ENCODE data around the gene TRAFD1. TPM values are rescaled to one million over a fixed set of nuclear protein-coding genes. Genes with fewer than 3 reads are reported as not detected.

TRAFD1 gene
- total RNA-seq, 1 experiment from 2014 or later = 25.5 TPM

DNA sequence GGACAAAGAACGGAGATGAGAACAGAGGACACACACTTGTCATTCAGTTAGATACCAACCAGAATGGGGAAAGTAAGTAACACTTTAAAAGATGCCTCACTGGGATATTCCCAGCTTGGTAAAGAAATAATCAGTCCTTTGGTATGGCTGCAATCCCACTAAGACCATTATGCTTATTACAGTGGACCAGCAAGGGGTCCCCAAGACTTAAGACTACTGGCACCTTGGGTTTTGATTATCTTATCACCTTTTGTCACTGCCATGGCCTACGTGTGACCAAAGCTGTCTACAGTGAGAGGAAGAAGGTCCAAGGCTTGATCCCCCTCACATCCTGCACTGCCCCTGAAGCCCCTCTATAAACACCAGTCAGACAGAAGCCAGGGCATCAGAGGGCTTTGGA lies 65.8 kb downstream of the TRAFD1 start:
- Histone ChIP-seq H3K4me2 (ENCODE audit: low read length) (no peak overlapping the region), H3K4me3 (replicated peaks in 1 of 2; ENCODE audit: low read depth in 1 of 2, low read length in 2 of 2) (no peak overlapping the region), H3K79me2 (ENCODE audit: insufficient read depth, low read length) (no peaks in the 10 kb centered on the region), H3K4me1 (ENCODE audit: control insufficient read depth in 1 of 2, insufficient read depth in 2 of 2, low read length in 2 of 2) (peaks cover 2 to 6% of the 10 kb centered on the region in 2 experiments; a peak in 2 of 4 replicates), H2AFZ (ENCODE audit: low read depth, low read length, poor library complexity, severe bottlenecking) (no peak overlapping the region), H3K9me2 (ENCODE audit: insufficient read depth) (no peaks in the 10 kb centered on the region), H4K20me1 (ENCODE audit: insufficient read depth) (no peaks in the 10 kb centered on the region), H3K9ac (ENCODE audit: low read length) (no peak overlapping the region), H3K9me3 (ENCODE audit: control insufficient read depth in 1 of 2, insufficient read depth in 1 of 2, low read depth in 1 of 2, low read length in 2 of 2) (no peaks in the 10 kb centered on the region), H3K36me3 (ENCODE audit: control insufficient read depth in 1 of 2, insufficient read depth in 2 of 2, low read length in 2 of 2) (peaks cover 0 to 3% of the 10 kb centered on the region in 2 experiments; a peak in 2 of 4 replicates), H3K27ac (ENCODE audit: low read depth, low read length) (no peak overlapping the region), H3K27me3 (ENCODE audit: insufficient read depth, low read length) (no peaks in the 10 kb centered on the region)
- BruUV-seq (replicated peaks) = no TSS peak
- CTCF ChIA-PET = interaction anchor here (2.0 kb wide), 1 partner anchor 196 kb away, joined by 7 read pairs; no protein-coding TSS in a partner anchor
- intact Hi-C loops (cut with micrococcal nuclease) = loop anchor here (10.0 kb wide), 1 partner anchor 366 kb away; no protein-coding TSS in a partner anchor
- TF ChIP-seq FOSL1 (IDR thresholded peaks at IDR 0.05; ENCODE audit: low read depth) = no peak
- TF ChIP-seq YY1 (IDR thresholded peaks at IDR 0.05; ENCODE audit: extremely low read depth, insufficient replicate concordance, low read depth, low read length) = no peak
- TF ChIP-seq JUND (IDR thresholded peaks at IDR 0.05) = no peak
- no peak for TF ChIP-seq ZNF274 (IDR thresholded peaks at IDR 0.05; ENCODE audit: low read depth, low read length)
- TF ChIP-seq ELF1 (IDR thresholded peaks at IDR 0.05; ENCODE audit: borderline replicate concordance, low read depth) = no peak
- no peak for TF ChIP-seq SIN3A (IDR thresholded peaks at IDR 0.05; ENCODE audit: low read depth)
- TF ChIP-seq, protein P1, sequence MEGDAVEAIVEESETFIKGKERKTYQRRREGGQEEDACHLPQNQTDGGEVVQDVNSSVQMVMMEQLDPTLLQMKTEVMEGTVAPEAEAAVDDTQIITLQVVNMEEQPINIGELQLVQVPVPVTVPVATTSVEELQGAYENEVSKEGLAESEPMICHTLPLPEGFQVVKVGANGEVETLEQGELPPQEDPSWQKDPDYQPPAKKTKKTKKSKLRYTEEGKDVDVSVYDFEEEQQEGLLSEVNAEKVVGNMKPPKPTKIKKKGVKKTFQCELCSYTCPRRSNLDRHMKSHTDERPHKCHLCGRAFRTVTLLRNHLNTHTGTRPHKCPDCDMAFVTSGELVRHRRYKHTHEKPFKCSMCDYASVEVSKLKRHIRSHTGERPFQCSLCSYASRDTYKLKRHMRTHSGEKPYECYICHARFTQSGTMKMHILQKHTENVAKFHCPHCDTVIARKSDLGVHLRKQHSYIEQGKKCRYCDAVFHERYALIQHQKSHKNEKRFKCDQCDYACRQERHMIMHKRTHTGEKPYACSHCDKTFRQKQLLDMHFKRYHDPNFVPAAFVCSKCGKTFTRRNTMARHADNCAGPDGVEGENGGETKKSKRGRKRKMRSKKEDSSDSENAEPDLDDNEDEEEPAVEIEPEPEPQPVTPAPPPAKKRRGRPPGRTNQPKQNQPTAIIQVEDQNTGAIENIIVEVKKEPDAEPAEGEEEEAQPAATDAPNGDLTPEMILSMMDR (IDR thresholded peaks at IDR 0.05 in 2 of 3, conservative IDR thresholded peaks at IDR 0.05 in 1 of 3; ENCODE audit: borderline replicate concordance in 1 of 3, insufficient read depth in 1 of 3, low read depth in 2 of 3, low read length in 2 of 3) = no peak
- TF ChIP-seq SP1 (IDR thresholded peaks at IDR 0.05; ENCODE audit: low read depth) = no peak
- no peak for TF ChIP-seq EGR1 (IDR thresholded peaks at IDR 0.05; ENCODE audit: low read depth)
- TF ChIP-seq, protein P2, sequence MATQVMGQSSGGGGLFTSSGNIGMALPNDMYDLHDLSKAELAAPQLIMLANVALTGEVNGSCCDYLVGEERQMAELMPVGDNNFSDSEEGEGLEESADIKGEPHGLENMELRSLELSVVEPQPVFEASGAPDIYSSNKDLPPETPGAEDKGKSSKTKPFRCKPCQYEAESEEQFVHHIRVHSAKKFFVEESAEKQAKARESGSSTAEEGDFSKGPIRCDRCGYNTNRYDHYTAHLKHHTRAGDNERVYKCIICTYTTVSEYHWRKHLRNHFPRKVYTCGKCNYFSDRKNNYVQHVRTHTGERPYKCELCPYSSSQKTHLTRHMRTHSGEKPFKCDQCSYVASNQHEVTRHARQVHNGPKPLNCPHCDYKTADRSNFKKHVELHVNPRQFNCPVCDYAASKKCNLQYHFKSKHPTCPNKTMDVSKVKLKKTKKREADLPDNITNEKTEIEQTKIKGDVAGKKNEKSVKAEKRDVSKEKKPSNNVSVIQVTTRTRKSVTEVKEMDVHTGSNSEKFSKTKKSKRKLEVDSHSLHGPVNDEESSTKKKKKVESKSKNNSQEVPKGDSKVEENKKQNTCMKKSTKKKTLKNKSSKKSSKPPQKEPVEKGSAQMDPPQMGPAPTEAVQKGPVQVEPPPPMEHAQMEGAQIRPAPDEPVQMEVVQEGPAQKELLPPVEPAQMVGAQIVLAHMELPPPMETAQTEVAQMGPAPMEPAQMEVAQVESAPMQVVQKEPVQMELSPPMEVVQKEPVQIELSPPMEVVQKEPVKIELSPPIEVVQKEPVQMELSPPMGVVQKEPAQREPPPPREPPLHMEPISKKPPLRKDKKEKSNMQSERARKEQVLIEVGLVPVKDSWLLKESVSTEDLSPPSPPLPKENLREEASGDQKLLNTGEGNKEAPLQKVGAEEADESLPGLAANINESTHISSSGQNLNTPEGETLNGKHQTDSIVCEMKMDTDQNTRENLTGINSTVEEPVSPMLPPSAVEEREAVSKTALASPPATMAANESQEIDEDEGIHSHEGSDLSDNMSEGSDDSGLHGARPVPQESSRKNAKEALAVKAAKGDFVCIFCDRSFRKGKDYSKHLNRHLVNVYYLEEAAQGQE (IDR thresholded peaks at IDR 0.05; ENCODE audit: low read depth) = no peak
- TF ChIP-seq CBX3 (IDR thresholded peaks at IDR 0.05; ENCODE audit: low read depth) = no peak
- TF ChIP-seq ZFX (IDR thresholded peaks at IDR 0.05) = no peak
- no peak for TF ChIP-seq RAD21 (IDR thresholded peaks at IDR 0.05; ENCODE audit: low read depth)
- no peak for TF ChIP-seq CEBPB (IDR thresholded peaks at IDR 0.05; ENCODE audit: low read depth)
- TF ChIP-seq EZH2 (IDR thresholded peaks at IDR 0.05) = no peak
- TF ChIP-seq, protein P3, sequence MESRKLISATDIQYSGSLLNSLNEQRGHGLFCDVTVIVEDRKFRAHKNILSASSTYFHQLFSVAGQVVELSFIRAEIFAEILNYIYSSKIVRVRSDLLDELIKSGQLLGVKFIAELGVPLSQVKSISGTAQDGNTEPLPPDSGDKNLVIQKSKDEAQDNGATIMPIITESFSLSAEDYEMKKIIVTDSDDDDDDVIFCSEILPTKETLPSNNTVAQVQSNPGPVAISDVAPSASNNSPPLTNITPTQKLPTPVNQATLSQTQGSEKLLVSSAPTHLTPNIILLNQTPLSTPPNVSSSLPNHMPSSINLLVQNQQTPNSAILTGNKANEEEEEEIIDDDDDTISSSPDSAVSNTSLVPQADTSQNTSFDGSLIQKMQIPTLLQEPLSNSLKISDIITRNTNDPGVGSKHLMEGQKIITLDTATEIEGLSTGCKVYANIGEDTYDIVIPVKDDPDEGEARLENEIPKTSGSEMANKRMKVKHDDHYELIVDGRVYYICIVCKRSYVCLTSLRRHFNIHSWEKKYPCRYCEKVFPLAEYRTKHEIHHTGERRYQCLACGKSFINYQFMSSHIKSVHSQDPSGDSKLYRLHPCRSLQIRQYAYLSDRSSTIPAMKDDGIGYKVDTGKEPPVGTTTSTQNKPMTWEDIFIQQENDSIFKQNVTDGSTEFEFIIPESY (IDR thresholded peaks at IDR 0.05; ENCODE audit: extremely low read depth, insufficient replicate concordance, low read length) = no peak
- no peak for ATAC-seq
- no peak for DNase-seq (ENCODE audit: low read depth, low spot score)
- RAD21 ChIA-PET (ENCODE audit: low non-redundant PET in 1 of 2, low total read pairs in 2 of 2, uncharacterized antibody in 2 of 2, unreplicated experiment in 2 of 2) = no interaction called here
- POLR2A ChIA-PET = no interaction called here

All from HCT116 (cell line).